ENCODE results near the gene ASPG. TPM values are rescaled to one million over a fixed set of nuclear protein-coding genes. Genes with fewer than 3 reads are reported as not detected.

Gene ASPG
- polyA plus RNA-seq, 3 donors: 0.01 TPM; not detected in 2

DNA sequence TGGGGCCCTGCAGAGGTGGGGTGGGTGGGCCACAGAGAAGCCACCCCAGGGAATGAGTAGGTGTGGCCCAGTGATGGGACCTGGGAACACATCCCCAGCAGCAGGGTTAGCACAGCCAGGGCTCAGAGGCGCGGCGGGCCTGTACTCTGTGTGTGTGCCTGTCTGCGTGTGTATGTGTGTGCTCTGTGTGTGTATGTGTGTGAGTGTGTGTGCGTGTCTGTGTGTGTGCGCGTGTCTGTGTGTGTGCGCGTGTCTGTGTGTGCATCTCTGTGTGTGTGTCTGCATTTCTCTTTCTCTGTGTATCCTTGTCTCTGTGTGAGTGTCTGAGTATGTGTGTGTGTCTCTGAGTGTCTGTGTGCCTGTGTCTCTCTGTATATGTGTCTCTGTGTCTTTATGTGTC, 79.0 kb downstream of the ASPG start:
- Histone ChIP-seq H3K9me3 (replicated peaks in 1 of 2; ENCODE audit: control insufficient read depth in 1 of 2, insufficient read depth in 1 of 2, low read length in 2 of 2) (no peaks in the 10 kb centered on the region), H4K20me1 (ENCODE audit: insufficient read depth, low read length) (no peaks in the 10 kb centered on the region), H3K27ac (ENCODE audit: low read depth in 1 of 2, low read length in 2 of 2) (no peak overlapping the region), H3K27me3 (ENCODE audit: control insufficient read depth in 2 of 2, insufficient read depth in 2 of 2, low read length in 2 of 2) (no peaks in the 10 kb centered on the region), H3K9ac (ENCODE audit: insufficient read depth, low read length, poor library complexity, severe bottlenecking) (no peak overlapping the region), H3K79me2 (ENCODE audit: insufficient read depth, low read length) (no peaks in the 10 kb centered on the region), H2AFZ (ENCODE audit: insufficient read depth, low read depth, low read length, poor library complexity, severe bottlenecking) (no peak overlapping the region), H3K4me2 (replicated peaks; ENCODE audit: extremely low read depth, low read length, poor library complexity, severe bottlenecking) (no peak overlapping the region), H3K4me3 (replicated peaks in 1 of 3; ENCODE audit: low read depth in 2 of 3, low read length in 3 of 3) (no peak overlapping the region), H3K36me3 (replicated peaks in 1 of 2; ENCODE audit: control insufficient read depth in 1 of 2, insufficient read depth in 2 of 2, low read length in 2 of 2) (no peaks in the 10 kb centered on the region), H3K4me1 (ENCODE audit: control insufficient read depth in 1 of 2, insufficient read depth in 2 of 2, low read length in 2 of 2) (no peaks in the 10 kb centered on the region)
- Mint-ChIP-seq H3K9me3 (no peaks in the 10 kb centered on the region), H3K4me3 (no peak overlapping the region), H3K27ac (no peak overlapping the region), H3K27me3 (ENCODE audit: low read depth in 3 of 3) (peaks cover 0 to 3% (median 2%) of the 10 kb centered on the region in 3 donors), H3K4me1 (no peaks in the 10 kb centered on the region), H3K36me3 (no peaks in the 10 kb centered on the region)
- no peak for DNase-seq
- TF ChIP-seq, protein P1, sequence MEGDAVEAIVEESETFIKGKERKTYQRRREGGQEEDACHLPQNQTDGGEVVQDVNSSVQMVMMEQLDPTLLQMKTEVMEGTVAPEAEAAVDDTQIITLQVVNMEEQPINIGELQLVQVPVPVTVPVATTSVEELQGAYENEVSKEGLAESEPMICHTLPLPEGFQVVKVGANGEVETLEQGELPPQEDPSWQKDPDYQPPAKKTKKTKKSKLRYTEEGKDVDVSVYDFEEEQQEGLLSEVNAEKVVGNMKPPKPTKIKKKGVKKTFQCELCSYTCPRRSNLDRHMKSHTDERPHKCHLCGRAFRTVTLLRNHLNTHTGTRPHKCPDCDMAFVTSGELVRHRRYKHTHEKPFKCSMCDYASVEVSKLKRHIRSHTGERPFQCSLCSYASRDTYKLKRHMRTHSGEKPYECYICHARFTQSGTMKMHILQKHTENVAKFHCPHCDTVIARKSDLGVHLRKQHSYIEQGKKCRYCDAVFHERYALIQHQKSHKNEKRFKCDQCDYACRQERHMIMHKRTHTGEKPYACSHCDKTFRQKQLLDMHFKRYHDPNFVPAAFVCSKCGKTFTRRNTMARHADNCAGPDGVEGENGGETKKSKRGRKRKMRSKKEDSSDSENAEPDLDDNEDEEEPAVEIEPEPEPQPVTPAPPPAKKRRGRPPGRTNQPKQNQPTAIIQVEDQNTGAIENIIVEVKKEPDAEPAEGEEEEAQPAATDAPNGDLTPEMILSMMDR (IDR thresholded peaks at IDR 0.05): no peak
- WGBS (ENCODE audit: insufficient coverage): 89% methylated on average over 9 of the region's 9 CpGs
- intact Hi-C loops (cut with micrococcal nuclease): no loop called here

Small RNA genes within 50 kb of the gene (small RNA-seq; reads per million reads assigned to genes)
- not detected for gene MIR203A (ENCODE audit: insufficient read length, low read depth)

Other genes starting within 250 kb of the ASPG start
- gene PPP1R13B, start 238.1 kb upstream of the ASPG start, polyA plus RNA-seq: 1 to 10 TPM in 1 of 3 donors, under 1 TPM in 2; 0.48 to 1.1 (median 0.99) TPM
- 10 to 100 TPM in 2 of 3 donors, 1 to 10 TPM in 1; 7.6 to 12.1 (median 11.8) TPM for gene TDRD9, start 157.2 kb upstream of the ASPG start, polyA plus RNA-seq
- not detected for gene RD3L, start 143.2 kb upstream of the ASPG start, polyA plus RNA-seq
- gene KIF26A, start 52.9 kb downstream of the ASPG start, polyA plus RNA-seq: not detected

Data from CD14-positive monocyte (primary cell).